GM10266 (cell line): ENCODE data around the gene UBTD1.
A peak's percentile ranks its signal among the peaks of the same experiment; 100 is the strongest.

Source experiments
- DNase-seq: peaks from one replicate; pipeline ENCODE4 v3.0.0; 2012; ENCODE audit errors: extremely low spot score
- TF ChIP-seq, protein P1 (sequence below): IDR thresholded peaks from 2 replicates; pipeline ENCODE4 v1.5.1; 2012; ENCODE audit warnings: mild to moderate bottlenecking, low read depth; ENCODE audit not compliant: control insufficient read depth, insufficient read depth; ENCODE audit errors: missing control alignments

Gene UBTD1, protein sequence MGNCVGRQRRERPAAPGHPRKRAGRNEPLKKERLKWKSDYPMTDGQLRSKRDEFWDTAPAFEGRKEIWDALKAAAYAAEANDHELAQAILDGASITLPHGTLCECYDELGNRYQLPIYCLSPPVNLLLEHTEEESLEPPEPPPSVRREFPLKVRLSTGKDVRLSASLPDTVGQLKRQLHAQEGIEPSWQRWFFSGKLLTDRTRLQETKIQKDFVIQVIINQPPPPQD

DNA sequence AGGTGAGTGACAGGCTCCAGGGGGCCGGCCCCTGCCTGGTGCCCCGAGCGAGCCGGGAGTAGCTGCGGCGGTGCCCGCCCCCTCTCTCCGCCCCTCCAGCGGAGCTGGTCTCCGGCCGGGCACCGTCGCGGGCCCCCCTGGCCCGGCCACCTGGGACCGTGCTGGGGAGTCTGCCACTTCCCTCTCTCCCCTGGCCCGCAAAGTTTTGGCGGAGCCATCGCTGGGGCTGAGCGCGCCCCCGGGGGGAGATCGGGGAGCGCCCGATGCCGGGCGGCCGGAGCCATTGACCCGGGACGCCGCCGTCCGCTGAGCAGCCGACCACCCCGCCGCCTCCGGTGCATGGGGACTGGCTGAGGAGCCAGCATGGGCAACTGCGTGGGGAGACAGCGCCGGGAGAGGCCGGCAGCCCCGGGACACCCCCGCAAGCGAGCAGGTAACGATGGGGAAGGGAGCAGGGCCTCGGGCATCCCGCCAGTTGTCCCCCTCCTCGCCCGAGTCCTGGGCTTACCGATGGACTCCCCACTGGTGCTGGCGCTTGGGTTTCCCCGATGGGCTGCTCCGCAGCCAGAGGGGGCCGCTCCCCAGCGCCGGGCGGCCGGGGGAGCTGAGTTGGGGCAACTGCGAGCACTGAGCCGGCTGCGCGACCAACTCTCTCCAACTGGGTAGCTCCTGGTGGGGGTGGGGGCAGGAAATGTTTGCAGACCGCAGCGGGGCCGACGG lies at the start of gene UBTD1:
Gene UBTD1 (plus strand): TSS at position 84 of the 720 bp plus-strand sequence. CDS start 280 bp downstream, at position 364.
- TF ChIP-seq, protein P1, sequence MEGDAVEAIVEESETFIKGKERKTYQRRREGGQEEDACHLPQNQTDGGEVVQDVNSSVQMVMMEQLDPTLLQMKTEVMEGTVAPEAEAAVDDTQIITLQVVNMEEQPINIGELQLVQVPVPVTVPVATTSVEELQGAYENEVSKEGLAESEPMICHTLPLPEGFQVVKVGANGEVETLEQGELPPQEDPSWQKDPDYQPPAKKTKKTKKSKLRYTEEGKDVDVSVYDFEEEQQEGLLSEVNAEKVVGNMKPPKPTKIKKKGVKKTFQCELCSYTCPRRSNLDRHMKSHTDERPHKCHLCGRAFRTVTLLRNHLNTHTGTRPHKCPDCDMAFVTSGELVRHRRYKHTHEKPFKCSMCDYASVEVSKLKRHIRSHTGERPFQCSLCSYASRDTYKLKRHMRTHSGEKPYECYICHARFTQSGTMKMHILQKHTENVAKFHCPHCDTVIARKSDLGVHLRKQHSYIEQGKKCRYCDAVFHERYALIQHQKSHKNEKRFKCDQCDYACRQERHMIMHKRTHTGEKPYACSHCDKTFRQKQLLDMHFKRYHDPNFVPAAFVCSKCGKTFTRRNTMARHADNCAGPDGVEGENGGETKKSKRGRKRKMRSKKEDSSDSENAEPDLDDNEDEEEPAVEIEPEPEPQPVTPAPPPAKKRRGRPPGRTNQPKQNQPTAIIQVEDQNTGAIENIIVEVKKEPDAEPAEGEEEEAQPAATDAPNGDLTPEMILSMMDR = no peak
- DNase-seq = peak; percentile 71

DNA sequence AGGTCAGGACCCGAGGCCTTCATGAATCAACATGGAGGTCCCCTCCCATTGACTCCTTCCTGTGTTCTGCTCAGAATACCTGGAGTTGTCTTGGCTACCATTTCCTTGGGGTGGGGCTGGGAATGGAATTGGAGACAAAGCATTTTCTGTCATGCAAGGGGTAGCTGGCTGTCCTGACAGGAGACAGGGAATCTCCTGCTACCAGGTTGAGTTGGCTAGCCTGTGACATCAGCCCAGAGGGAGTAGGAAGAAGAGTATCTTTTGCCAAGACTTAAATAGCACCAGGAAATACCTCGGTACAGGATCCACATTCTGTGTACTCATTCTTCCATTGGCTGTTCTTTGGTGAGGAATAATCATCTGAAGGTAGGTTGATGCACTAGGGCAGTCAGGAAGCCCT lies 47.9 kb upstream of the UBTD1 start:
- TF ChIP-seq, protein P1 = no peak
- no peak for DNase-seq

DNA sequence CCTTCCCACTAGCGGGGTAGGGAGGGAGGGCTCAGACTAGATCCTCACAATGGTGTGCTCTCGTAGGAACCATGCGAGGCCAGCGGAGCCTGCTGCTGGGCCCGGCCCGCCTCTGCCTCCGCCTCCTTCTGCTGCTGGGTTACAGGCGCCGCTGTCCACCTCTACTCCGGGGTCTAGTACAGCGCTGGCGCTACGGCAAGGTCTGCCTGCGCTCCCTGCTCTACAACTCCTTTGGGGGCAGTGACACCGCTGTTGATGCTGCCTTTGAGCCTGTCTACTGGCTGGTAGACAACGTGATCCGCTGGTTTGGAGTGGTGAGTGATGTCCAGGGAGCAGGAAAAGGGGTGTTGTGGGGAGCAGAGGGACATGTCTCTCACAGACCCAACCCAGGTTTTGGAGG lies 47.1 kb upstream of the UBTD1 start:
- no peak for DNase-seq
- TF ChIP-seq, protein P1 = no peak

DNA sequence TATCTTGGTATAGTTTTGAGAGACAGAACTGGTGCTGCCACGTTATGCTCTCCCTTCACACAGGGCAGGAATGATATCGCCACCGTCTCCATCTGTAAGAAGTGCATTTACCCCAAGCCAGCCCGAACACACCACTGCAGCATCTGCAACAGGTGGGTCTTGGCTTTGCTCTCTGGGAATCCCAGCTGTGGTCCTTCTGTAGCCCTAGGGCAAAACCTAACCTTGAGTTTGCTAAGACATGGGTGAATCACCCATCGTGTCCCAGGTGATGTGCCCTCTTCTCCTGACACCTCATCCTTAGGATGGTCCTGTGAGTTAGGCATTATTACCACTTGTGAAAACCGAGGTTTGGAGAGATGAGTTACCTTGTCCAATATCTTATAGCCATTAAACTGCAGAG lies 46.4 kb upstream of the UBTD1 start:
- no peak for DNase-seq
- TF ChIP-seq, protein P1 = no peak

DNA sequence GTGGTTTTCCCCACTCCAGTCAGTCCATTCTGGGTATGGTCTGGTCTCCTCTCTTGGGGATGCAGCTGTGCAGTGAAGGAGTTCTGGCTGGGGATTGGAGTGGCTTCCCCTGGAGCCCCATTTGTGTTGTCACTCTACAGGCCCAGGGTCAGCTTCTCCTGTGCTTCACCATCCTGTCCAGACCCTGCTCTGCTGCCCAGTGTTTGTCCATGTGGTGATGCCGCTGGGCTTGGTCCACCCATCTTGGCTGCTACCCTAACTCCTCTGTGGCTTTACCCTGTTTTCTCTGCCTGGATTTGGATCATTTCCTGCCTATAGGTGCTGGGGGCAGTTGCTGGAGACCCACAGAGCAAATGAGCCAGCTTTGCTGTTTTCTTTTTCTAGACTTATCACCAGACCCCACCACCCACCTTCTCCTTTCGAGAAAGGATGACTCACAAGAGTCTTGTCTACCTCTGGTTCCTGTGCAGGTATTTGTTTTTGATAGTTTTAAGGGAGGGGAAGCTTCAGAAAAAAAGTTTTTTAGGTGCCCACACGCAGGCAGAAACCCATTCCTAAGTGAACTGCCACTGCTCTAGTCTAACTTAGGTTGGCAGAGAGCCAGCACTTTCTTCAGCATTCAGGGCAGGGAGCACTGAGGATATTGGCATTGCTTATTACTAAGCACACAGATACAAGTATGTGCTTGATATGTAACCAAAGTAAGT lies 44.2 kb upstream of the UBTD1 start:
- TF ChIP-seq, protein P1 = no peak
- DNase-seq = no peak

DNA sequence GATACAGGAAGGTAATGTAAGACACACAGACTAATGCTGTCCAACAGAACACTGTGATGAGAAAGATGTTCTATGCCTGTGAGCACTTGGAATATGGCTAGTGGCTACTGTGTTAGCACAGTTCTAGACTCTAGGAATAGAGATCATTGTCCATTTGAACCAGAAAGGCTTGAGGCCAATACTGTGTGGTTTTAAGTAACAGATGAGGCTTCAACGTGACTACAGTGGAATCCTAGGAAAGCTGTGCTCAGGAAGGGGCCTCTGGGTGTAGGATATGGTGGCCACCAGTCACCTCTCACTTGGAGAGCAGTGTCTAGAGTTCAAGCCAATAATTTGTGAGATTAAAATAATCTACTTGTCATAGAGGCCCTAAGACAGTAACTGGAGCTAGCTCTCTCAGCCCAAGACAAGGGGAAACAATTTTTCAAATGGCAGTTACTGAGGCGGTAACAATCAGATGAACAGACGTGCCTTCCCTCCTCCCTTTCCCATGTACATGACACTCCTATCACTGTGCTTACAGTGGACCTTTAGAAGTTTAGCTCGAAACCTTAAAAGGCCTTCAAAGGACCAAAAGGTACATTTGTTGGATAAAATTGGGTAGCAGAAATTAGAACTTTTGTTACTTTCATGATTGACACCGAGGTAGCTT lies 42.6 kb upstream of the UBTD1 start:
- TF ChIP-seq, protein P1 = no peak
- DNase-seq = no peak
